Body of pancreas (tissue), 4 donors: ENCODE results near the gene BMP10.

Experiments used
- POLR2A ChIP-seq, 3 donors: fragments of 450-650 bp; IDR thresholded peaks; one replicate each; pipeline ENCODE4 v1.6.1; 2016; ENCODE audit warnings: antibody characterized with exemption in 3 of 3, mild to moderate bottlenecking in 2 of 3
- TF ChIP-seq, protein P1 (sequence below), 7 experiments: fragments of 450-650 bp in 4 of 7; fragments of 200-600 bp in 3 of 7; sonication (generic) in 3 of 7; IDR thresholded peaks; one replicate each; pipeline ENCODE4 v1.5.1; 2016 to 2019; ENCODE audit warnings: antibody characterized with exemption in 7 of 7

- TF ChIP-seq, protein P1, sequence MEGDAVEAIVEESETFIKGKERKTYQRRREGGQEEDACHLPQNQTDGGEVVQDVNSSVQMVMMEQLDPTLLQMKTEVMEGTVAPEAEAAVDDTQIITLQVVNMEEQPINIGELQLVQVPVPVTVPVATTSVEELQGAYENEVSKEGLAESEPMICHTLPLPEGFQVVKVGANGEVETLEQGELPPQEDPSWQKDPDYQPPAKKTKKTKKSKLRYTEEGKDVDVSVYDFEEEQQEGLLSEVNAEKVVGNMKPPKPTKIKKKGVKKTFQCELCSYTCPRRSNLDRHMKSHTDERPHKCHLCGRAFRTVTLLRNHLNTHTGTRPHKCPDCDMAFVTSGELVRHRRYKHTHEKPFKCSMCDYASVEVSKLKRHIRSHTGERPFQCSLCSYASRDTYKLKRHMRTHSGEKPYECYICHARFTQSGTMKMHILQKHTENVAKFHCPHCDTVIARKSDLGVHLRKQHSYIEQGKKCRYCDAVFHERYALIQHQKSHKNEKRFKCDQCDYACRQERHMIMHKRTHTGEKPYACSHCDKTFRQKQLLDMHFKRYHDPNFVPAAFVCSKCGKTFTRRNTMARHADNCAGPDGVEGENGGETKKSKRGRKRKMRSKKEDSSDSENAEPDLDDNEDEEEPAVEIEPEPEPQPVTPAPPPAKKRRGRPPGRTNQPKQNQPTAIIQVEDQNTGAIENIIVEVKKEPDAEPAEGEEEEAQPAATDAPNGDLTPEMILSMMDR (IDR thresholded peaks at IDR 0.05) = no peak
- TF ChIP-seq POLR2A (IDR thresholded peaks at IDR 0.05) = no peak
These were observed 20.7 kb downstream of the BMP10 start for GRCh38 chr2:68850524-68850923.
